ENCODE results near the gene GGA2. TPM values are rescaled to one million over a fixed set of nuclear protein-coding genes. Genes with fewer than 3 reads are reported as not detected.

GGA2 gene
- total RNA-seq, 2 experiments from 2014 or later: 91.0 to 96.9 TPM

DNA sequence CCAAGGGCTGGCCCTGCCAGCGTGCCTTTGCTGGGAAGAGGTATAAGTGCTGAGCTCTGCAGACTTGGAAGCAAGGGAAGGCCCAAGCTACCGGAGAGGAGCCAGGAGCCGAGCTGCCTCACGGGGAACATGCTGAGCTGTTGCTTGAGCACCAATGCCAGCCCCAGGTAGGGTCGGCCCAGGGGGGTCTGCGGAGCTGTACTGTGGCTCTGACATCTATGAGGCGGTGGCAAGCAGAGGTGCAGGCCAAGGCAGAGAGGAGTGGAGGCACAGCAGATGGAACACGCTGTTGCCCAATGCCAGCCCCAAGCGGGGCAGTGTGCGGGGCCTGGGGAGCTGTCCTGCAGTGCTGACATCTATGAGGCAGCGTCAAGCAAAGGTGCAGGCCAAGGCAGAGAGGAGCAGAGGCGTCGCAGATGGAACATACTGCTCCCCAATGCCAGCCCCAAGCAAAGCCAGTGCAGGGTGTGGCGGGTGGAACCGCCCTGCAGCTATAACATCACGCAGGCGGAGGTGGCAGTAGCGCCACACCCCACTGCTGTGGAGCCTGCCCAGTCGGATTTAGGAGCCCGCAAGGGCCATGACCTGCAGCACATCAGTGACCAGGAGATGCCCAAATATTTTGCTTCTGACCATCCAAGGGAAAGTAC is 10.0 kb downstream of the GGA2 start:
- POLR2A ChIA-PET: interaction anchor here (0.5 kb wide), 1 partner anchor 48 kb away, joined by 3 read pairs; no protein-coding TSS in a partner anchor
- Mint-ChIP-seq H3K4me3 (no peak overlapping the region), H3K27ac (no peak overlapping the region), H3K9me3 (no peaks in the 10 kb centered on the region), H3K27me3 (no peaks in the 10 kb centered on the region), H3K4me1 (ENCODE audit: low read depth) (peaks cover 39% of the 10 kb centered on the region), H3K36me3 (ENCODE audit: low read depth) (peaks cover 14% of the 10 kb centered on the region)
- intact Hi-C loops (cut with micrococcal nuclease): no loop called here
- ATAC-seq (no peak), DNase-seq (no peak)
- TF ChIP-seq, protein P1, sequence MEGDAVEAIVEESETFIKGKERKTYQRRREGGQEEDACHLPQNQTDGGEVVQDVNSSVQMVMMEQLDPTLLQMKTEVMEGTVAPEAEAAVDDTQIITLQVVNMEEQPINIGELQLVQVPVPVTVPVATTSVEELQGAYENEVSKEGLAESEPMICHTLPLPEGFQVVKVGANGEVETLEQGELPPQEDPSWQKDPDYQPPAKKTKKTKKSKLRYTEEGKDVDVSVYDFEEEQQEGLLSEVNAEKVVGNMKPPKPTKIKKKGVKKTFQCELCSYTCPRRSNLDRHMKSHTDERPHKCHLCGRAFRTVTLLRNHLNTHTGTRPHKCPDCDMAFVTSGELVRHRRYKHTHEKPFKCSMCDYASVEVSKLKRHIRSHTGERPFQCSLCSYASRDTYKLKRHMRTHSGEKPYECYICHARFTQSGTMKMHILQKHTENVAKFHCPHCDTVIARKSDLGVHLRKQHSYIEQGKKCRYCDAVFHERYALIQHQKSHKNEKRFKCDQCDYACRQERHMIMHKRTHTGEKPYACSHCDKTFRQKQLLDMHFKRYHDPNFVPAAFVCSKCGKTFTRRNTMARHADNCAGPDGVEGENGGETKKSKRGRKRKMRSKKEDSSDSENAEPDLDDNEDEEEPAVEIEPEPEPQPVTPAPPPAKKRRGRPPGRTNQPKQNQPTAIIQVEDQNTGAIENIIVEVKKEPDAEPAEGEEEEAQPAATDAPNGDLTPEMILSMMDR (IDR thresholded peaks at IDR 0.05): no peak
- CTCF ChIA-PET: interaction anchor here (1.2 to 1.9 kb wide), 2 partner anchors 10 to 65 kb away, joined by 3 to 4 read pairs; no protein-coding TSS in a partner anchor

DNA sequence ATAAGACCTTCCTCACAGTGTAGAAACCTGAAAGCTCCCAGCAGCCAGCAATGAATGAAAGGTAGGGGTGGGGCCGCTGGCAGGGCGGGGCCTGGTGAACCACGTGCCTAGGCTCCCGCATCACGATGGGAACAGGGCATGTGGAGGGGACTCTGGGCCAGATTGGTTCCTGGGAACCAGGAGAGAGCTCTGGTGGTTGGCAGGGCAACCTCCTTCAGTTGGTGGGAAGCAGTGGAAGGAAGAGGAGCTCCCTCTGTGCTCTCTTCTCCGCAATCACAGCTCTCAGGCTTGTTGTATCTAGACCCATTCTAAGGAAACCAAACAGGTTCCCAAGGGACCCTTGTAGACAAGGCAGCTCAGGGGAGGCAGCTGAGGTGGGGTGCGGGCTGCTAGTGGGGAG is 10.5 kb downstream of the GGA2 start:
- TF ChIP-seq, protein P1 (IDR thresholded peaks at IDR 0.05): no peak
- Mint-ChIP-seq H3K27me3 (no peaks in the 10 kb centered on the region), H3K4me1 (ENCODE audit: low read depth) (peaks cover 33% of the 10 kb centered on the region), H3K4me3 (no peak overlapping the region), H3K9me3 (no peaks in the 10 kb centered on the region), H3K36me3 (ENCODE audit: low read depth) (peaks cover 16% of the 10 kb centered on the region), H3K27ac (no peak overlapping the region)
- CTCF ChIA-PET: interaction anchor here (1.2 to 1.9 kb wide), 2 partner anchors 9 to 64 kb away, joined by 3 to 4 read pairs; no protein-coding TSS in a partner anchor
- DNase-seq (no peak), ATAC-seq (no peak)
- POLR2A ChIA-PET: interaction anchor here (0.5 to 1.1 kb wide), 2 partner anchors 48 to 141 kb away, joined by 3 read pairs; no protein-coding TSS in a partner anchor
- intact Hi-C loops (cut with micrococcal nuclease): no loop called here

DNA sequence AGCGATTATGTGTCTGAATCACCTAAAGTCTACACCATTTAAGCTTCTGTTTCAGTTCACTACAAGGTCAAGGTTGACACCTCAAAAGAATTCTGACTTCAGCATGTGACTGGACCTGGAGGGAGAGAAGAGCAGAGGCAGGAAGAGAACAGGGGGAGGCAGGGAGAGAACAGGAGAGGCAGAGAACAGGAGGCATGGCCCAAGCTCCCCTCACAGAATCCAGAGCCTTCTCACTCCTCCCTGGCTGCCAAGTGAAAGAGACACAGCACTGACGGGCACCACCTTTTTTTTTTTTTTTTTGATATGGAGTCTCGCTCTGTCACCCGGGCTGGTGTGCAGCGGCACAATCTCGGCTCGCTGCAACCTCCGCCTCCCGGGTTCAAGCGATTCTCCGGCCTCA is 11.4 kb downstream of the GGA2 start:
- ATAC-seq (no peak), DNase-seq (no peak)
- ChIA-PET CTCF (interaction anchor here (1.9 kb wide), 1 partner anchor 63 kb away, joined by 4 read pairs; no protein-coding TSS in a partner anchor), POLR2A (interaction anchor here (1.1 kb wide), 1 partner anchor 141 kb away, joined by 3 read pairs; no protein-coding TSS in a partner anchor)
- Mint-ChIP-seq H3K27me3 (no peaks in the 10 kb centered on the region), H3K4me3 (no peak overlapping the region), H3K9me3 (no peaks in the 10 kb centered on the region), H3K36me3 (ENCODE audit: low read depth) (peaks cover 19% of the 10 kb centered on the region), H3K4me1 (ENCODE audit: low read depth) (peaks cover 26% of the 10 kb centered on the region), H3K27ac (no peak overlapping the region)
- TF ChIP-seq, protein P1 (IDR thresholded peaks at IDR 0.05): no peak
- intact Hi-C loops (cut with micrococcal nuclease): no loop called here

DNA sequence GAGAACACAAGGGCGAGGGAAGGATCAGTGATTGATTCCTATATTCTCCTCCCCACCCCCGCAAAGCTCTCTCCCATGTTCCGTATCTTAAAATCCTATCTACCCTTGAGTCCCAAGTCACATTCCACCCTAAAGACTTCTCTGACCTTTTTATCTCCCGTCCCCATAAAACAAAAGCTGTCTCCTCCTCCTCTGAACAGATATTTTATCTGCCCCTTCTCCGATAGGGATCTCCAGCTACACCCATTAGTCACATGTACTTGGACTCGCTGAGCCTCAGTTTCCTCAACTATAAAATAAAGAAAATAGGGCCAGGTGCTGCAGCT is 12.8 kb downstream of the GGA2 start:
- Mint-ChIP-seq H3K4me1 (ENCODE audit: low read depth) (peaks cover 18% of the 10 kb centered on the region), H3K27ac (no peak overlapping the region), H3K4me3 (no peak overlapping the region), H3K36me3 (ENCODE audit: low read depth) (peaks cover 22% of the 10 kb centered on the region), H3K27me3 (no peaks in the 10 kb centered on the region), H3K9me3 (no peaks in the 10 kb centered on the region)
- TF ChIP-seq, protein P1 (IDR thresholded peaks at IDR 0.05): no peak
- ATAC-seq (no peak), DNase-seq (no peak)
- ChIA-PET POLR2A (interaction anchor here (1.0 kb wide), 1 partner anchor 355 kb away, joined by 3 read pairs; no protein-coding TSS in a partner anchor), CTCF (no interaction called here)
- intact Hi-C loops (cut with micrococcal nuclease): no loop called here

DNA sequence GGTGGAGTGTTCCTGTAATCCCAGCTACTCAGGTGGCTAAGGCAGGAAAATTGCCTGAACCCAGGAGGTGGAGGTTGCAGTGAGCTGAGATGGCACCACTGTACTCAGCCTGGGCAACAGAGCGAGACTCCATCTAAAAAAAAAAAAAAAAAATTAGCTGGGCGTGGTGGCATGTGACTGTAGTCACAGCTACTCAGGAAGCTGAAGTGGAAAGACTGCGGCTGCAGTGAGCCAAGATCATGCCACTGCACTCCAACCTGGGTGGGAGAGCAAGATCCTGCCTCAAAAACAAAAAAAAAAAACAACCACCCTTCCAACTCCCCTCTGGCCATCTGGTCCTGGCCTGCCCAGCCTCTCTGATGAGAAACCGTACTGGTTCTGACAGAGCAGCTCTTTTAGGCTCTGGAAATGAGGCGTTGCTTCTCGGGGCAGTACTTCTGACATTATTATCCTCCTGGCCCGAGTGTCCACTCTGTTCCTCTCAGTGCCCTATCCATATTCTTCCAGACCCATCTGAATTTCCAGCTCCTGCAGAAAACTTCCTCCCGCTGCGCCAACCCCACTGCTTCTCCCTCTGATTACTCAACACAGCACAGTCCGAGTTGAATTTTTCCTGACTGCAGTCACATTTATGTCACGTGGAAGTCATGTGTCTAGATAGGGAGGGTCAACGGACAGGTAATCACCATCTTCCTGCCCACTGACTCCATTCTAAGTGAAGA is 13.3 kb downstream of the GGA2 start:
- intact Hi-C loops (cut with micrococcal nuclease): no loop called here
- Mint-ChIP-seq H3K4me1 (ENCODE audit: low read depth) (peaks cover 12% of the 10 kb centered on the region), H3K27ac (no peak overlapping the region), H3K4me3 (no peak overlapping the region), H3K27me3 (no peaks in the 10 kb centered on the region), H3K9me3 (no peaks in the 10 kb centered on the region), H3K36me3 (ENCODE audit: low read depth) (peaks cover 20% of the 10 kb centered on the region)
- TF ChIP-seq, protein P1 (IDR thresholded peaks at IDR 0.05): no peak
- no peak for DNase-seq
- no peak for ATAC-seq
- CTCF ChIA-PET: no interaction called here
- POLR2A ChIA-PET: interaction anchor here (1.0 to 1.7 kb wide), 3 partner anchors 8 to 354 kb away, joined by 3 to 6 read pairs (median 4); no protein-coding TSS in a partner anchor

All from activated CD8-positive, alpha-beta T cell treated with anti-CD3 and anti-CD28 coated beads for 36 hours (primary cell).